PC-9 (cell line): ENCODE data around the gene MTCL3.

Experiments
- CTCF ChIP-seq: fragments of 200-600 bp; sonication (generic); conservative IDR thresholded peaks from 2 replicates; pipeline ENCODE4 v1.6.1; 2017; ENCODE audit warnings: mixed run types, antibody characterized with exemption, mild to moderate bottlenecking, moderate library complexity
- EZH2 ChIP-seq: fragments of 200-600 bp; sonication (generic); IDR thresholded peaks from 2 replicates; pipeline ENCODE4 v1.8.0; 2017; ENCODE audit warnings: antibody characterized with exemption, low read depth

- no peak for TF ChIP-seq CTCF
- no peak for TF ChIP-seq EZH2
Measured at GRCh38 chr6:127489248-127489647, 29.9 kb downstream of the MTCL3 start.
